LNCAP (cell line): ENCODE results near the gene PRPF19.

ENCODE experiments used
- CTCF ChIP-seq: fragments of 450-650 bp; IDR thresholded peaks from 2 replicates; pipeline ENCODE4 v1.5.1; 2017; ENCODE audit warnings: mild to moderate bottlenecking

PRPF19 gene

GRCh38 chr11:60910711-60911380, 4.5 kb upstream of the PRPF19 start:
- no peak for TF ChIP-seq CTCF

GRCh38 chr11:60910281-60910687, 3.9 kb upstream of the PRPF19 start:
- TF ChIP-seq CTCF = no peak

GRCh38 chr11:60908803-60909202, 2.4 kb upstream of the PRPF19 start:
- TF ChIP-seq CTCF = no peak

GRCh38 chr11:60905551-60906113, 753 bp downstream of the PRPF19 start:
- TF ChIP-seq CTCF = no peak

- TF ChIP-seq CTCF = no peak
Measured at GRCh38 chr11:60905047-60905446, 1.3 kb downstream of the PRPF19 start.

- TF ChIP-seq CTCF = no peak
Measured at GRCh38 chr11:60902625-60903024, 3.8 kb downstream of the PRPF19 start.

GRCh38 chr11:60900673-60901404, 5.5 kb downstream of the PRPF19 start:
- no peak for TF ChIP-seq CTCF
